BJ (cell line): ENCODE data around the gene IL17C. TPM values are rescaled to one million over a fixed set of nuclear protein-coding genes. Genes with fewer than 3 reads are reported as not detected.

Source experiments
- CTCF ChIA-PET: fragments of 350-600 bp; formaldehyde crosslinking; extraction: SDS; loops from one replicate; lab custom pipeline; 2021; ENCODE audit warnings: antibody characterized with exemption, inconsistent platforms; lab: Yijun Ruan, JAX
- POLR2A ChIA-PET: fragments of 300-600 bp; sonication (Branson Sonifier 250); formaldehyde crosslinking; extraction: SDS; loops from one replicate; lab custom pipeline; 2021; ENCODE audit warnings: antibody characterized with exemption; lab: Charles Lee
- DNase-seq: peaks from one replicate; pipeline ENCODE4 v3.0.0-alpha.2; 2011; ENCODE audit warnings: low read depth
- H3K27me3 ChIP-seq: 2 replicates; pipeline ENCODE4 v1.6.0; 2011; ENCODE audit warnings: low read length; ENCODE audit not compliant: control insufficient read depth, insufficient read depth
- H3K36me3 ChIP-seq: 2 replicates; pipeline ENCODE4 v1.5.1; 2011; ENCODE audit warnings: low read length; ENCODE audit not compliant: control insufficient read depth, insufficient read depth
- H3K4me3 ChIP-seq: 2 replicates; pipeline ENCODE4 v1.5.1; 2011; ENCODE audit warnings: low read depth, mild to moderate bottlenecking, control low read depth, low read length
- polyA plus RNA-seq: library from polyadenylated mRNA; depleted of rRNA; stranded (reverse); fragments of >200 nt; gene quantifications from 2 replicates; pipeline ENCODE4 v1.2.3, GENCODE V29; 2011
- TF ChIP-seq, protein P1 (sequence below): IDR thresholded peaks from 2 replicates; pipeline ENCODE4 v1.5.1; 2011; ENCODE audit warnings: low read depth, mild to moderate bottlenecking, control low read depth, inconsistent platforms, low read length, moderate library complexity; ENCODE audit not compliant: insufficient read depth

Gene IL17C
- polyA plus RNA-seq, 1 experiment, result not detected

DNA sequence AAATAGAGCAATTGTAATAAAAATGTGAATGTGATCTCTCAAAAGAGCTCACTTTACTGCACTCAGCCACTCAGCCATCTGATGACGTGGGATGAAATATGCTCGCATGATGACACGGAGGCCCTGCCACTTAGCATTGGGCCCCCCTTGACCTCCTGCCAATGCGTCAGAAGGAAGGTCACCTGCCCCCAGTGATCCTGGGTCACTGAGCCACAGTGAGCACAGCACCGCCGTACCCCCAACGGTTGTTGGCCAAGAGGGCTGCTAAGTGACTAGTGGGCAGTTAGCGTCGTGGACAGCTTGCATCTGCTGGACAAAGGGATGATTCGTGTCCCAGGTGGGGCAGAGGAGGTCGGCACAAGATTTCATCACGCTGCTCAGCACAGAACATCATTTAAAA is 45.3 kb upstream of the IL17C start:
- TF ChIP-seq, protein P1, sequence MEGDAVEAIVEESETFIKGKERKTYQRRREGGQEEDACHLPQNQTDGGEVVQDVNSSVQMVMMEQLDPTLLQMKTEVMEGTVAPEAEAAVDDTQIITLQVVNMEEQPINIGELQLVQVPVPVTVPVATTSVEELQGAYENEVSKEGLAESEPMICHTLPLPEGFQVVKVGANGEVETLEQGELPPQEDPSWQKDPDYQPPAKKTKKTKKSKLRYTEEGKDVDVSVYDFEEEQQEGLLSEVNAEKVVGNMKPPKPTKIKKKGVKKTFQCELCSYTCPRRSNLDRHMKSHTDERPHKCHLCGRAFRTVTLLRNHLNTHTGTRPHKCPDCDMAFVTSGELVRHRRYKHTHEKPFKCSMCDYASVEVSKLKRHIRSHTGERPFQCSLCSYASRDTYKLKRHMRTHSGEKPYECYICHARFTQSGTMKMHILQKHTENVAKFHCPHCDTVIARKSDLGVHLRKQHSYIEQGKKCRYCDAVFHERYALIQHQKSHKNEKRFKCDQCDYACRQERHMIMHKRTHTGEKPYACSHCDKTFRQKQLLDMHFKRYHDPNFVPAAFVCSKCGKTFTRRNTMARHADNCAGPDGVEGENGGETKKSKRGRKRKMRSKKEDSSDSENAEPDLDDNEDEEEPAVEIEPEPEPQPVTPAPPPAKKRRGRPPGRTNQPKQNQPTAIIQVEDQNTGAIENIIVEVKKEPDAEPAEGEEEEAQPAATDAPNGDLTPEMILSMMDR, result no peak
- ChIA-PET POLR2A (no interaction called here), CTCF (interaction anchor here (0.7 kb wide), 1 partner anchor 17 kb away, joined by 3 read pairs; no protein-coding TSS in a partner anchor)
- Histone ChIP-seq H3K27me3 (no peaks in the 10 kb centered on the region), H3K4me3 (no peak overlapping the region), H3K36me3 (peaks cover 16% of the 10 kb centered on the region)
- no peak for DNase-seq

DNA sequence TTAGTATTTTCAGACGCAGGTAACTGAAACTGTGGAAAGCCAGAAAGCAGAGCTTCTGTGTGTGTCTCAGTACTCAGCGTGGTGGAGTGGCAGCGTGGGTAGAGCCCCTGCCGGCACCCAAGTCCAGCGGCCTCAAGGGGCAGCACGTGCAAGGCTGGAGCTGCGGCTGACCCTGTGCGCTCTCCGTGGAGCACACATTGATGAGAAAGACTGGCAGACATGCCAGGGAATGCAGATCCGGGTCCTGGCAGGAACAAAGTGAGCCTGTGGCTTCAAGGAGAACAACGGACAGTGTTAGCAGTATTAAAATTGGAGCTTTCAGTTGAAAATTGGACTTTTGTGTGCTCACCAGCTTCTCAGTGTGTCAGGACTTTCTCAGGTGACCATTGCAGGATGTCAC is 44.9 kb upstream of the IL17C start:
- ChIA-PET CTCF (interaction anchor here (0.7 kb wide), 1 partner anchor 17 kb away, joined by 3 read pairs; no protein-coding TSS in a partner anchor), POLR2A (no interaction called here)
- Histone ChIP-seq H3K4me3 (no peak overlapping the region), H3K27me3 (no peaks in the 10 kb centered on the region), H3K36me3 (peaks cover 16% of the 10 kb centered on the region)
- TF ChIP-seq, protein P1, result no peak
- no peak for DNase-seq

DNA sequence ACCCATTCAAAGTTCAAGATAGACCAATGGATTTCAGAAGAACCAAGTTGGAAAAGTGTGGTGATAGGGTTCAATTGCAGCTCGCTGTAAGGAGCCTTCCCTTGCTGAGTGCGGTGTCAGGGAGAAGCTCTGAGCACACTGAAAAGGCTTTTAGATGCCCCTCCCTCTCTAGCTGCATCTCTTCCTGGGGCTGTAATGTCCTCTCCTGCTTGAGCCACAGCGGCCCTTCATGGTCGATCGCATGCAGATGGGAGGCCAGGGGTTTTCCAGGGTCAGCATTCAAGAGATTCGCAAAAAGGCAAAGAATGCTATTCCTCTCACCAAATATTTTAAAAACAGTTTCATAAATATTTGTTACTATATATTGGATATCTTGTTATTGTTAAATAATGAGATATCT is 44.5 kb upstream of the IL17C start:
- Histone ChIP-seq H3K27me3 (no peaks in the 10 kb centered on the region), H3K36me3 (peaks cover 16% of the 10 kb centered on the region), H3K4me3 (no peak overlapping the region)
- TF ChIP-seq, protein P1, result no peak
- DNase-seq, result no peak
- ChIA-PET CTCF (no interaction called here), POLR2A (no interaction called here)

DNA sequence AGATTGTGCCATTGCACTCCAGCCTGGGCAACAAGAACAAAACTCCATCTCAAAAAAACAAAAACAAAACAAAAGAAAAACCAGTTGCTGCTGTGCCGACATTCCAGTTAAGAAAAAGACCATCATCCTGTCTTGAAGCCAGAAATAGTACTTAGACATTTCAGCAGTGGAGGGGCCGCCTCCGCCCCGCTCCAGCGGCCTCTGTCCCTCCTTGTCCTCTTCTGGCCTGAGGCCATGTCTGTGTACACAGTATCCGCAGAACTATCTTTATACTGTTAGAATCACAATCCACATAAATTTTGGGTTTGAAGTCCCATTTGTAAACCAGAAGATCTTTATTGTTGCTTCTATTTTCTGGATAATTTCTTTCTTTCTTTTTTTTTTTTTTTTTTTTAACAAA is 43.3 kb upstream of the IL17C start:
- CTCF ChIA-PET, result interaction anchor here (0.7 kb wide), 1 partner anchor 18 kb away, joined by 3 read pairs; no protein-coding TSS in a partner anchor
- H3K36me3 ChIP-seq, result peaks cover 17% of the 10 kb centered on the region
- no peak for DNase-seq

DNA sequence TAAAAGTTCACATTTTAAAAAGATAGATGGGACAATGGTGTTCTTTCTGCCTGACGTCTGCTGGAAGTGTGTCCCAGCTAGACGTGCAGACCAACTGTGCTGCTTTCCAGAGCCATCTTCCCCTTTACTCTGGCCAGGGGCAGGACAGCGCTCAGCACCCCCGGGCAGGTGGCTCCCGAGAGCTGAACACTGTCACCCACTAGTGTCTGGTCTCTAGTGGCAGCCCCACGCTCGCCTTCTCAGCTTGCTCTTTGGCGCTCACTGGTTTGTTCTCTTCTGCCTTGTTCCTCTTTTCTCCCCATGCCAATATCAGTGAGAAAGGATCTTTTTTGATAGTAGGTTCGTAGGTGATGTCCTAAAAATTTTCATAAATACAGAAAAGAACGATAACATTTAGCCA is 42.5 kb upstream of the IL17C start:
- no peak for DNase-seq
- ChIA-PET POLR2A (no interaction called here), CTCF (interaction anchor here (0.7 to 1.3 kb wide), 2 partner anchors 17 to 23 kb away, joined by 3 read pairs; no protein-coding TSS in a partner anchor)
- TF ChIP-seq, protein P1, result no peak
- H3K36me3 ChIP-seq, result peaks cover 18% of the 10 kb centered on the region
- no peak overlapping the region for H3K4me3 ChIP-seq
- no peaks in the 10 kb centered on the region for H3K27me3 ChIP-seq

More for the DNA sequence above, 43.3 kb upstream of the IL17C start:
- H3K27me3 ChIP-seq, result no peaks in the 10 kb centered on the region
- no peak overlapping the region for H3K4me3 ChIP-seq
- TF ChIP-seq, protein P1, result no peak
- POLR2A ChIA-PET, result no interaction called here
